Endothelial cell (in vitro differentiated cells): ENCODE measurements around the gene USP16. TPM values are rescaled to one million over a fixed set of nuclear protein-coding genes. Genes with fewer than 3 reads are reported as not detected.
A peak's percentile ranks its signal among the peaks of the same experiment; 100 is the strongest.

Experiments
- DNase-seq: peaks from one replicate; pipeline ENCODE4 v3.0.0; 2021; ENCODE audit warnings: low spot score
- H3K27ac Mint-ChIP-seq: one replicate; pipeline ENCODE4 v1.8.0; 2021; ENCODE audit warnings: mixed read lengths, inconsistent platforms; ENCODE audit not compliant: unreplicated experiment
- H3K27me3 Mint-ChIP-seq: one replicate; pipeline ENCODE4 v1.8.0; 2021; ENCODE audit warnings: mild to moderate bottlenecking, moderate library complexity, mixed read lengths, inconsistent platforms; ENCODE audit not compliant: unreplicated experiment
- H3K36me3 Mint-ChIP-seq: one replicate; pipeline ENCODE4 v1.8.0; 2021; ENCODE audit warnings: mild to moderate bottlenecking, low read depth, mixed read lengths, inconsistent platforms; ENCODE audit not compliant: unreplicated experiment
- H3K4me1 Mint-ChIP-seq: one replicate; pipeline ENCODE4 v1.8.0; 2021; ENCODE audit warnings: mild to moderate bottlenecking, mixed read lengths, inconsistent platforms; ENCODE audit not compliant: unreplicated experiment
- H3K4me3 Mint-ChIP-seq: one replicate; pipeline ENCODE4 v1.8.0; 2021; ENCODE audit warnings: mild to moderate bottlenecking, mixed read lengths, inconsistent platforms; ENCODE audit not compliant: unreplicated experiment
- H3K9me3 Mint-ChIP-seq: one replicate; pipeline ENCODE4 v1.8.0; 2021; ENCODE audit warnings: mixed read lengths, inconsistent platforms; ENCODE audit not compliant: unreplicated experiment
- CTCF ChIP-seq: fragments of 200-600 bp; sonication (generic); IDR thresholded peaks from one replicate; pipeline ENCODE4 v1.5.0; 2021; ENCODE audit warnings: antibody characterized with exemption; ENCODE audit not compliant: unreplicated experiment
- total RNA-seq: library from RNA; stranded (reverse); fragmentation: NEBNext Ultra II Directional; extraction: Animal tissue kit (Norgen Biotek cat#: 25700); gene quantifications from one replicate; pipeline ENCODE4 v1.2.1, GENCODE V29; 2021; ENCODE audit not compliant: unreplicated experiment

The USP16 gene
- total RNA-seq, 1 donor from 2014 or later = 15.4 TPM

GRCh38 chr21:29064850-29065481 is 40.5 kb downstream of the USP16 start:
- no peak for DNase-seq
- Mint-ChIP-seq H3K27me3 (no peaks in the 10 kb centered on the region), H3K27ac (no peak overlapping the region), H3K9me3 (no peaks in the 10 kb centered on the region), H3K4me3 (no peak overlapping the region), H3K4me1 (no peaks in the 10 kb centered on the region), H3K36me3 (peaks cover 44% of the 10 kb centered on the region)
- TF ChIP-seq CTCF = no peak

- peak overlapping the region; percentile 99 for H3K4me3 Mint-ChIP-seq
- TF ChIP-seq CTCF = no peak
- peak overlapping the region; percentile 99 for H3K27ac Mint-ChIP-seq
- DNase-seq = peak; percentile 18
- H3K27me3 Mint-ChIP-seq = peaks cover 4% of the 10 kb centered on the region
- H3K36me3 Mint-ChIP-seq = peaks cover 6% of the 10 kb centered on the region
- H3K9me3 Mint-ChIP-seq = no peaks in the 10 kb centered on the region
- H3K4me1 Mint-ChIP-seq = peaks cover 29% of the 10 kb centered on the region
Observed at GRCh38 chr21:29072873-29073221, 48.4 kb downstream of the USP16 start.

DNA sequence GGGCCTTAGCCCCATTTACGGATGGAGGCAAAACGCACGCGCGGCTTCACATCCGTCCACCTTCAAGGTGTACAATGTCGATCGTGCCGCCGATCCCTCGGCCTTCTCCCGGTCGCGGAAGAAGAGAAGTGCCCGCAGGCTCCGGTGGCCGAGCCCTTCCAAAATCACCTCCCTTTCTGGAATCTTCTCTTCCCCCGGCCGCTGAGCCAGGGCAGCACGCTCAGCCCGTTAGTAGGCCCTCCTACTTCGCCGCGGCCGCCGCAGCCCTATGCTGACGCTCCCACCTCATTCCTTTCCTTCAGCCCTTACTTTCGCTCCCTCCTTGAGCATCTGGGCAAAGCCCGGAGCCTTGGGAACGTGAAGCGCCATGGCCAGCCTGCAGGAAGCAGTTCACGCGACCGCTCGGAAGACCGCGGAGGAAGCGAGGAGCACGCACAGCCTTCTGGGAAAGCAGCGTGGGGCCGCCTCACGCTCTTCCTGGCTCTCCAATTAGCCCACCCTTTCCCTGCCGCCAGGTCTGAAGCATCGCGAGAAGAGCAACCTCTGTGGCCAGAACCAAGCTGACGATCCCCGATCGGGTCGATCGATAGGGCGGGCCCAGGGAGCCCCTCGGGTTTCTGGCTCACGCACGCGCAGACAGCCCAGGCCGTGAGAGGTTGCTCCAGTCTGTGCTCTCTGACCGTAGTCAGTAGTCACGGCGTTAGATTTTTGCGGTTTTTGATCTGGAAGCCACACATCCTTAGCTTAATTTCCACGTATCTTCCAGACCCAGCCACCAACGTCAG is 48.9 kb downstream of the USP16 start, which contains the start of gene CCT8:
Gene CCT8 (minus strand): TSS at position 427 of the 785 bp plus-strand sequence. CDS start 58 bp downstream, at position 369.
- TF ChIP-seq CTCF = no peak
- Mint-ChIP-seq H3K4me1 (peaks cover 29% of the 10 kb centered on the region), H3K27ac (peak within 1 kb of the TSS; percentile 99), H3K9me3 (no peaks in the 10 kb centered on the region), H3K27me3 (peaks cover 4% of the 10 kb centered on the region), H3K4me3 (peak within 1 kb of the TSS; percentile 99), H3K36me3 (peaks cover 6% of the 10 kb centered on the region)
- DNase-seq = peak; percentile 98

GRCh38 chr21:29074007-29074376 is 49.5 kb downstream of the USP16 start:
- no peaks in the 10 kb centered on the region for H3K9me3 Mint-ChIP-seq
- H3K27ac Mint-ChIP-seq = peak overlapping the region; percentile 99
- peak overlapping the region; percentile 99 for H3K4me3 Mint-ChIP-seq
- H3K27me3 Mint-ChIP-seq = peaks cover 4% of the 10 kb centered on the region
- no peak for DNase-seq
- peaks cover 32% of the 10 kb centered on the region for H3K4me1 Mint-ChIP-seq
- peaks cover 6% of the 10 kb centered on the region for H3K36me3 Mint-ChIP-seq
- no peak for TF ChIP-seq CTCF

DNA sequence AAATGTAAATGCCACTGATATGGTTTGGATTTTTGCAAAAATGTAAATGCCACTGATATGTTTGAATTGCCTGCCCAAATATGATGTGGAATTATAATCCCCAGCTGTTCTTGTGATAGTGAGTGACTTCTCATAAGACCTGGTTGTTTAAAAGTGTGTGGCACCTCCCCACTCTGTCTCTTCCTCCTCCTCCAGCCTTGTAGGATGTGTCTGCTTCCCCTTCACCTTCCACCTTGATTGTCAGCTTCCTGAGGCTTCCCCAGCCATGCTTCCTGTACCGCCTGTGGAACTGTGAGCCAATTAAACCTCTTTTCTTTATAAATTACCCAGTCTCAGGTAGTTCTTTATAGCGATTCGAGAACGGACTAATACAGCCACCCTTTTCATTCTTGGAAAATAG is 50.3 kb downstream of the USP16 start:
- TF ChIP-seq CTCF = no peak
- peaks cover 33% of the 10 kb centered on the region for H3K4me1 Mint-ChIP-seq
- H3K9me3 Mint-ChIP-seq = no peaks in the 10 kb centered on the region
- no peak for DNase-seq
- peaks cover 4% of the 10 kb centered on the region for H3K27me3 Mint-ChIP-seq
- peak overlapping the region; percentile 39 for H3K4me3 Mint-ChIP-seq
- peak overlapping the region; percentile 85 for H3K27ac Mint-ChIP-seq
- H3K36me3 Mint-ChIP-seq = peaks cover 3% of the 10 kb centered on the region
